GM21447 (cell line): ENCODE results near the gene PPIA.
A peak's percentile ranks its signal among the peaks of the same experiment; 100 is the strongest.
"Not testable (repeated sequence)": the region's sequence is repeated elsewhere in the genome, so short reads cannot be mapped to it uniquely, and the experiment has no call there.

Source experiments
- ATAC-seq: cut with Tn5 transposase; IDR thresholded peaks from one replicate; pipeline ENCODE4 v1.9.1; 2021; ENCODE audit not compliant: unreplicated experiment

The PPIA gene

GRCh38 chr7:44762726-44763522, 33.6 kb upstream of the PPIA start:
- no peak for ATAC-seq

- ATAC-seq, result no peak
Observed at GRCh38 chr7:44764081-44764480, 32.4 kb upstream of the PPIA start.

- ATAC-seq, result no peak
Observed at GRCh38 chr7:44764665-44765578, 31.6 kb upstream of the PPIA start.

- ATAC-seq, result no peak
Observed at GRCh38 chr7:44765579-44766415, 30.7 kb upstream of the PPIA start.

GRCh38 chr7:44766416-44766801, 30.1 kb upstream of the PPIA start:
- no peak for ATAC-seq

- no peak for ATAC-seq
Observed at GRCh38 chr7:44767134-44767911, 29.2 kb upstream of the PPIA start.

- no peak for ATAC-seq
Observed at GRCh38 chr7:44767912-44768627, 28.4 kb upstream of the PPIA start.

- no peak for ATAC-seq
Observed at GRCh38 chr7:44768628-44769371, 27.7 kb upstream of the PPIA start.

- ATAC-seq, result no peak
Observed at GRCh38 chr7:44769376-44769775, 27.1 kb upstream of the PPIA start.

- peak; percentile 78 for ATAC-seq
Observed at GRCh38 chr7:44769776-44770294, 26.6 kb upstream of the PPIA start.

GRCh38 chr7:44771358-44771757, 25.1 kb upstream of the PPIA start:
- no peak for ATAC-seq

- ATAC-seq, result no peak
Observed at GRCh38 chr7:44772440-44772839, 24.0 kb upstream of the PPIA start.

GRCh38 chr7:44772867-44773266, 23.6 kb upstream of the PPIA start:
- ATAC-seq, result no peak

GRCh38 chr7:44774486-44774885, 22.0 kb upstream of the PPIA start:
- ATAC-seq, result not testable (repeated sequence)

- no peak for ATAC-seq
Observed at GRCh38 chr7:44775383-44776107, 20.9 kb upstream of the PPIA start.

- no peak for ATAC-seq
Observed at GRCh38 chr7:44776211-44776610, 20.3 kb upstream of the PPIA start.

GRCh38 chr7:44782460-44782859, 14.0 kb upstream of the PPIA start:
- no peak for ATAC-seq

- ATAC-seq, result no peak
Observed at GRCh38 chr7:44783407-44783806, 13.1 kb upstream of the PPIA start.
